H9 (cell line): ENCODE data around the gene MT1F. TPM values are rescaled to one million over a fixed set of nuclear protein-coding genes. Genes with fewer than 3 reads are reported as not detected.
A peak's percentile ranks its signal among the peaks of the same experiment; 100 is the strongest.

Experiments used
- DNase-seq: peaks from one replicate; pipeline ENCODE4 v3.0.0-alpha.2; 2017
- H2AFZ ChIP-seq: one replicate; pipeline ENCODE4 v1.6.1; 2013; ENCODE audit warnings: mild to moderate bottlenecking, low read length, control low read depth, moderate library complexity
- H2AK5ac ChIP-seq: 2 replicates; pipeline ENCODE4 v1.6.1; 2013; ENCODE audit warnings: low read length, control low read depth, mixed read lengths; ENCODE audit not compliant: insufficient read length
- H2BK120ac ChIP-seq: one replicate; pipeline ENCODE4 v1.6.1; 2013; ENCODE audit warnings: low read depth, mild to moderate bottlenecking, low read length, control low read depth, inconsistent platforms; ENCODE audit not compliant: poor library complexity, severe bottlenecking
- H2BK12ac ChIP-seq: 2 replicates; pipeline ENCODE4 v1.6.1; 2013; ENCODE audit warnings: low read length, control low read depth, mixed read lengths, low read depth; ENCODE audit not compliant: insufficient read length
- H2BK15ac ChIP-seq: 2 replicates; pipeline ENCODE4 v1.6.1; 2013; ENCODE audit warnings: low read depth, low read length, control low read depth
- H2BK20ac ChIP-seq: one replicate; pipeline ENCODE4 v1.6.1; 2013; ENCODE audit warnings: low read depth, mild to moderate bottlenecking, low read length, control low read depth, inconsistent platforms; ENCODE audit not compliant: poor library complexity, severe bottlenecking
- H2BK5ac ChIP-seq: 2 replicates; pipeline ENCODE4 v1.6.1; 2013; ENCODE audit warnings: low read length, control low read depth, mixed read lengths; ENCODE audit not compliant: insufficient read length
- H3K14ac ChIP-seq: 2 replicates; pipeline ENCODE4 v1.6.1; 2013; ENCODE audit warnings: low read length, control low read depth; ENCODE audit not compliant: insufficient read depth
- H3K18ac ChIP-seq: 2 replicates; pipeline ENCODE4 v1.6.1; 2013; ENCODE audit warnings: low read depth, mild to moderate bottlenecking, mixed read lengths, low read length, control low read depth; ENCODE audit not compliant: insufficient read length
- H3K23ac ChIP-seq: 2 replicates; pipeline ENCODE4 v1.6.1; 2013; ENCODE audit warnings: low read length, control low read depth, mixed read lengths, low read depth; ENCODE audit not compliant: insufficient read length
- H3K23me2 ChIP-seq: 2 replicates; pipeline ENCODE4 v1.6.1; 2013; ENCODE audit warnings: low read depth, mild to moderate bottlenecking, mixed read lengths, low read length, control low read depth; ENCODE audit not compliant: insufficient read length, poor library complexity, severe bottlenecking
- H3K27ac ChIP-seq: 2 replicates; pipeline ENCODE4 v1.5.1; 2013; ENCODE audit warnings: low read length, control low read depth, mixed read lengths, low read depth; ENCODE audit not compliant: insufficient read length
- H3K27me3 ChIP-seq: 2 replicates; pipeline ENCODE4 v1.6.1; 2013; ENCODE audit warnings: low read length, control low read depth, inconsistent platforms; ENCODE audit not compliant: insufficient read depth
- H3K4ac ChIP-seq: 2 replicates; pipeline ENCODE4 v1.6.1; 2013; ENCODE audit warnings: low read depth, mild to moderate bottlenecking, control low read depth, inconsistent platforms, low read length, moderate library complexity
- H3K4me1 ChIP-seq: 2 replicates; pipeline ENCODE4 v1.6.1; 2013; ENCODE audit warnings: low read length, control low read depth, inconsistent platforms; ENCODE audit not compliant: insufficient read depth
- H3K4me2 ChIP-seq: 2 replicates; pipeline ENCODE4 v1.6.1; 2013; ENCODE audit warnings: low read length, control low read depth, mixed read lengths; ENCODE audit not compliant: insufficient read length, insufficient read depth
- H3K56ac ChIP-seq: 2 replicates; pipeline ENCODE4 v1.6.1; 2013; ENCODE audit warnings: low read depth, mild to moderate bottlenecking, mixed read lengths, low read length, control low read depth; ENCODE audit not compliant: insufficient read length
- H3K79me1 ChIP-seq: 2 replicates; pipeline ENCODE4 v1.6.1; 2013; ENCODE audit warnings: low read depth, mild to moderate bottlenecking, moderate library complexity, low read length, control low read depth, inconsistent platforms; ENCODE audit not compliant: insufficient read depth, poor library complexity, severe bottlenecking
- H3K79me2 ChIP-seq: 2 replicates; pipeline ENCODE4 v1.6.1; 2013; ENCODE audit warnings: low read length, control low read depth, inconsistent platforms; ENCODE audit not compliant: insufficient read depth
- H3K9ac ChIP-seq: 2 replicates; pipeline ENCODE4 v1.6.1; 2013; ENCODE audit warnings: low read length, control low read depth, mixed read lengths; ENCODE audit not compliant: insufficient read length; ENCODE audit errors: extremely low read depth
- H3K9me3 ChIP-seq: one replicate; pipeline ENCODE4 v1.6.1; 2013; ENCODE audit warnings: low read depth, low read length, inconsistent platforms; ENCODE audit not compliant: control insufficient read depth
- H3T11ph ChIP-seq: one replicate; pipeline ENCODE4 v1.6.1; 2013; ENCODE audit warnings: mild to moderate bottlenecking, low read length, control low read depth, inconsistent platforms
- H4K20me1 ChIP-seq: one replicate; pipeline ENCODE4 v1.6.1; 2013; ENCODE audit not compliant: control insufficient read depth, insufficient read length, insufficient read depth
- H4K5ac ChIP-seq: 2 replicates; pipeline ENCODE4 v1.6.1; 2013; ENCODE audit warnings: low read depth, mild to moderate bottlenecking, mixed read lengths, low read length, control low read depth; ENCODE audit not compliant: insufficient read length
- H4K8ac ChIP-seq: replicated peaks from 2 replicates; pipeline ENCODE4 v1.6.1; 2013; ENCODE audit warnings: low read length, control low read depth, mixed read lengths, low read depth; ENCODE audit not compliant: insufficient read length
- H4K91ac ChIP-seq: 2 replicates; pipeline ENCODE4 v1.6.1; 2013; ENCODE audit warnings: low read depth, mild to moderate bottlenecking, moderate library complexity, mixed read lengths, low read length, control low read depth; ENCODE audit not compliant: insufficient read length
- H3K27ac Mint-ChIP-seq, 3 experiments: 2 replicates in 2 of 3; 3 replicates in 1 of 3; pipeline ENCODE4 v1.8.0; 2020 to 2021; ENCODE audit warnings: mixed read lengths in 3 of 3, mild to moderate bottlenecking in 1 of 3, moderate library complexity in 1 of 3
- H3K27me3 Mint-ChIP-seq: 2 replicates; pipeline ENCODE4 v1.8.0; 2021; ENCODE audit warnings: low read depth, mild to moderate bottlenecking, moderate library complexity, mixed read lengths
- H3K36me3 Mint-ChIP-seq, 3 experiments: 2 replicates in 2 of 3; 3 replicates in 1 of 3; pipeline ENCODE4 v1.8.0; 2020 to 2021; ENCODE audit warnings: low read depth in 3 of 3, mixed read lengths in 3 of 3; ENCODE audit not compliant: insufficient read depth in 1 of 3
- H3K4me1 Mint-ChIP-seq, 2 experiments: 2 replicates each; pipeline ENCODE4 v1.8.0; 2020; ENCODE audit warnings: mixed read lengths in 2 of 2
- H3K4me3 Mint-ChIP-seq, 2 experiments: 2 replicates in 1 of 2; 3 replicates in 1 of 2; pipeline ENCODE4 v1.8.0; 2020 to 2021; ENCODE audit warnings: mild to moderate bottlenecking in 2 of 2, mixed read lengths in 2 of 2, moderate library complexity in 1 of 2
- H3K9me3 Mint-ChIP-seq, 2 experiments: 2 replicates in 1 of 2; 3 replicates in 1 of 2; pipeline ENCODE4 v1.8.0; 2020; ENCODE audit warnings: mild to moderate bottlenecking in 2 of 2, mixed read lengths in 2 of 2, moderate library complexity in 1 of 2
- WGBS: extraction: QIAGEN DNeasy Blood & Tissue Kit; methylation state at CpG from one replicate; pipeline ENCODE4 v1.1.7; 2013; ENCODE audit warnings: missing lambda C conversion rate, low lambda C conversion rate, mixed read lengths; ENCODE audit not compliant: insufficient read length; ENCODE audit errors: extremely low coverage; 5-methylcytosine and 5-hydroxymethylcytosine counted together
- total RNA-seq: library from RNA; stranded (reverse); gene quantifications from 2 replicates; pipeline ENCODE4 v1.2.1, GENCODE V29; 2021
- TF ChIP-seq, protein P1 (sequence below): fragments of 200-600 bp; sonication (generic); conservative IDR thresholded peaks from 3 replicates; pipeline ENCODE4 v1.8.0; 2021; ENCODE audit warnings: antibody characterized with exemption, mild to moderate bottlenecking

Gene MT1F
- total RNA-seq, 1 experiment from 2014 or later, result 26.1 TPM

DNA sequence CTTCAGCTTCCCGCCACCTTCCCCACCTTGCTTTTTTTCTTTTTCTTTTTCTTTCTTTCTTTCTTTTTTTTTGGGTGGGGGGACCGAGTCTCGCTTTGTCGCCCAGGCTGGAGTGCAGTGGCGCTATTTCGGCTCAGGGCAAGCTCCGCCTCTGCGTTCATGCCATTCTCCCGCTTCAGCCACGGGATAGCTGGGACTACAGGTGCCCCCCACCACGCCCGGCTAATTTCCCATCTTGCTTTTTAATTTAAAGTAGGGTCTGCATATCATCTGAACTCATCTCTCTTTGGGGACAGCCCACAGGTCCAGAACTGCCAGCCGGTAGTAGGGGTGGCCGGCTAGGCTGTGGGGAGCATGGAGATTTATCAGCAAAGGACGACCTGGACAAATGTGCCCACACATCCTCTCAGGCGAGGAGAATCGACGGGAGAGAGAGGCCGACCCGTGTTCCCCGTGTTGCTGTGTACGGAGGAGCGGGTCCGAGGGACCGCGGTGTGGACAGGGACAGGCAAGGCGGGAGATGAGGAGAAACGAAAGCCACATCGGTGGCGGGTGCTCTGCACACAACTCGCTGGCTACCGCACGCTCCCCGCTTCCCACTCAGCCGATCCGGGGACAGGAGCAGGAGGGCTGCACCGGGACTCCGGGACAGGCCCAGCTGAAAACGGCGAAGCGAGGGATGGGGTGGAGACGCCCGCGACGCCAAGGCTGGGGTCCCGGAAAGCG is 22.9 kb upstream of the MT1F start:
- Mint-ChIP-seq H3K36me3 (no peaks in the 10 kb centered on the region; a peak in 1 of 7 replicates), H3K4me3 (peak overlapping the region; percentile 43 to 81), H3K27me3 (peaks cover 100% of the 10 kb centered on the region), H3K9me3 (peaks cover 0 to 12% of the 10 kb centered on the region in 2 experiments; a peak in 2 of 5 replicates), H3K27ac (no peak overlapping the region), H3K4me1 (peaks cover 18 to 36% of the 10 kb centered on the region in 2 experiments)
- Histone ChIP-seq H3K4me1 (no peaks in the 10 kb centered on the region), H3K23me2 (peaks cover 13% of the 10 kb centered on the region), H3K56ac (no peak overlapping the region), H3K4me2 (peak overlapping the region; percentile 60), H4K5ac (no peak overlapping the region), H4K20me1 (no peaks in the 10 kb centered on the region), H2BK20ac (no peak overlapping the region), H3K9ac (no peak overlapping the region), H3K79me2 (no peaks in the 10 kb centered on the region), H3K9me3 (no peaks in the 10 kb centered on the region), H2AFZ (no peak overlapping the region), H4K91ac (no peak overlapping the region), H4K8ac (no peak overlapping the region), H3K79me1 (no peaks in the 10 kb centered on the region), H3T11ph (no peak overlapping the region), H3K27ac (no peak overlapping the region), H2BK5ac (no peak overlapping the region), H3K23ac (no peak overlapping the region), H3K14ac (no peak overlapping the region), H2BK120ac (no peak overlapping the region), H3K4ac (no peak overlapping the region), H2BK15ac (no peak overlapping the region), H2AK5ac (no peak overlapping the region), H3K27me3 (peaks cover 99% of the 10 kb centered on the region), H3K18ac (no peak overlapping the region), H2BK12ac (no peak overlapping the region)
- TF ChIP-seq, protein P1, sequence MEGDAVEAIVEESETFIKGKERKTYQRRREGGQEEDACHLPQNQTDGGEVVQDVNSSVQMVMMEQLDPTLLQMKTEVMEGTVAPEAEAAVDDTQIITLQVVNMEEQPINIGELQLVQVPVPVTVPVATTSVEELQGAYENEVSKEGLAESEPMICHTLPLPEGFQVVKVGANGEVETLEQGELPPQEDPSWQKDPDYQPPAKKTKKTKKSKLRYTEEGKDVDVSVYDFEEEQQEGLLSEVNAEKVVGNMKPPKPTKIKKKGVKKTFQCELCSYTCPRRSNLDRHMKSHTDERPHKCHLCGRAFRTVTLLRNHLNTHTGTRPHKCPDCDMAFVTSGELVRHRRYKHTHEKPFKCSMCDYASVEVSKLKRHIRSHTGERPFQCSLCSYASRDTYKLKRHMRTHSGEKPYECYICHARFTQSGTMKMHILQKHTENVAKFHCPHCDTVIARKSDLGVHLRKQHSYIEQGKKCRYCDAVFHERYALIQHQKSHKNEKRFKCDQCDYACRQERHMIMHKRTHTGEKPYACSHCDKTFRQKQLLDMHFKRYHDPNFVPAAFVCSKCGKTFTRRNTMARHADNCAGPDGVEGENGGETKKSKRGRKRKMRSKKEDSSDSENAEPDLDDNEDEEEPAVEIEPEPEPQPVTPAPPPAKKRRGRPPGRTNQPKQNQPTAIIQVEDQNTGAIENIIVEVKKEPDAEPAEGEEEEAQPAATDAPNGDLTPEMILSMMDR, result no peak
- peak; percentile 40 for DNase-seq
- WGBS, result no CpG with 5 or more reads among the region's 47 CpGs
